NCI-H510A (cell line): ENCODE data around the gene B9D2.
A peak's percentile ranks its signal among the peaks of the same experiment; 100 is the strongest.
"Not testable (repeated sequence)": the region's sequence is repeated elsewhere in the genome, so short reads cannot be mapped to it uniquely, and the experiment has no call there.

Experiments used
- DNase-seq: peaks from one replicate; lab custom pipeline; 2025; lab: John Stamatoyannopoulos, UW

The B9D2 gene

DNA sequence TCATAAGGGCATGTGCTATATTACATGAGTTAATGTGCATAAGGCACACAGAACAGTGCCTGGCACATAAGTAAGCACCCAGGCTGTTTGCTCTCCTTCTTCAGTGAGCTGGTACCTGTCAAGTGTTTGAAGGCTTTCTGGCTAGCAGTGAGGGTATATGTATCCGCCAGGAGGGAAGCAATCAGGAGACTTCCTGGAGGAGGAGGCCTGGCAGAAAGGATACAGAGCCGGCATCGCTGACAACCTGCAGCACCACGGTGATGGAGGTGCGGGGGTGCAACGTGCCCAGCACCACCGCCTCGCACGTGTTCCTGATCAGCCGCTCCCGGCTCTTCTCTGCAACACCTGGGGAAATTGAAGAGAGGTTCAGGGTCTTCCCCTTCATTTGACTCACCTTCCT lies 27.7 kb upstream of the B9D2 start:
- DNase-seq: no peak

DNA sequence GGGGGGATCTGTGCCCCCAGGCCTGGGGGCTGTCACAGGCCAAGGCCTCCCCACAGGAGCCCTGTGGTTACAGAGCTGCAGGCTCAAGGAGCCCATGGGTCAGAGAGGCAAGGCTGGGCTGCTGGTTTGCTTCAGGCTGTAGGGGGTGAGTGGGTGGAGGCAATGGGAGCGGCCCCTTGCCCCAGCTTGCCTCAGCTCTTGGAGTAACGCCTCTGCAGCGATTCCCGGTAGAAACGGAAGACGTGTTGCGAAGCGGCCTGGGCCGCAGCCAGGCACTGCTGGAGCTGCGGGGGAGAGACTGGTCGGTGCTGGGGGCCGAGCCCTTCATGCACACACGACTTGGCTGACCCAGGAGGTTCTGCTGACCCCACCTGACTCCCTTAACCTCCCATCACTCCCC lies 22.5 kb upstream of the B9D2 start:
- DNase-seq: no peak

DNA sequence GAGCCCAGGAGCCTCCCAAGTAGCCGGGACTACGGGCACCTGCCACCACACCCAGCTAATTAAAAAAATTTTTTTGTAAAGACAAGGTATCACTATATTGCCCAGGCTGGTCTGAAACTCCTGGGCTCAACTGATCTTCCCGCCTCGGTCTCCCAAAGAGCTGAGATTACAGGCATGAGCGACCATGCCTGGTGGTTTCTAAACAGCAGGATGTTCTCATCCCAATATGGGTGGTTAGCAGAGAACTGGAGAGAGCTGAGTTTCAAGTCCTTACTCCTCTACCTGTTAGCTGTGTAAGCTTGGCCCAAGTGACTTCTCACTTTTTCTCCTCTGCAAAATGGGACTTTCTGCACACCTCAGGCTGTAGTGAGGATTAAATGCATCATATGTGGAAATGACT lies 20.4 kb upstream of the B9D2 start:
- no peak for DNase-seq

DNA sequence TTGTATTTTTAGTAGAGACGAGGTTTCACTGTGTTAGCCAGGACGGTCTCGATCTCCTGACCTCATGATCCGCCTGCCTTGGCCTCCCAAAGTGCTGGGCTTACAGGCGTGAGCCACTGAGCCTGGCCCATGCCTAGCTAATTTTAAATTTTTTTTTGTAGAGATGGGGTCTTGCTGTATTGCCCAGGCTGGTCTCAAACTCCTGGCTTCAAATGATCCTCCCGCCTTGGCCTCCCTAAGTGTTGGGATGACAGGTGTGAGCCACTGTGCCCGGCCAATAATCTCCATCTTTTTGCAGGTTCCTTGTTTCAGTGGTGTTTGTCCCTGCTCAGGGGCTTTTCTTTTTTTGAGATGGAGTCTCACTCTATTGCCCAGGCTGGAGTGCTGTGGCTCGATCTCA lies 17.6 kb upstream of the B9D2 start:
- DNase-seq: not testable (repeated sequence)

DNA sequence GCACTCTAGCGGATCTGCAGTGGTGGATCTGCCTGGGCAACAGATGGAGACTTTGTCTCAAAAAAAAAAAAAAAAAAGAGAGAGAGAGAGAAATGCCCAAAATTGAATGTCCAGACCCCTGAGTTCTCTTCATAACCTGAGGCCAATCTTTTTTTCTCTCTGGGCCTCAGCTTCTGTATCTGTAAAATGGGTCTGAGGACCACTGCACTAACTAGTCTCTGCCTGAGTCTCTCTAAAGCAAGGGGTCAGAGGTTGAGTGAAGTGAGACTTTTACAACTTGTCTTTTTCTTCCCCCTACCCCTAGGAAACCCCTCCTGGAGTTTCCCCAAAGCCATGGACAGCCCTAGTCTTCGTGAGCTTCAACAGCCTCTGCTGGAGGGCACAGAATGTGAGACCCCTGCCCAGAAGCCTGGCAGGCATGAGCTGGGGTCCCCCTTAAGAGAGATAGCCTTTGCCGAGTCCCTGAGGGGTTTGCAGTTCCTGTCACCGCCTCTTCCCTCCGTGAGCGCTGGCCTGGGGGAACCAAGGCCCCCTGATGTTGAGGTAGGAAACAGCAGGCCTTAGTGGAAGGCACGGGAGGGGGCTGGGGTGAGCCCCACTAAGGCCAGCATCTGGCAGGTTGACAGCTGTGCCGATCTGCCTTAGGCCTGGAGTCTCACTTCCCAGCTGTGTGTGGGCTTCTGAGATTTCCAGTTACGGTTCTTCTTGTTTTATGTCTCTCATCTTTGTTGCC lies 14.2 kb upstream of the B9D2 start:
- DNase-seq: no peak

DNA sequence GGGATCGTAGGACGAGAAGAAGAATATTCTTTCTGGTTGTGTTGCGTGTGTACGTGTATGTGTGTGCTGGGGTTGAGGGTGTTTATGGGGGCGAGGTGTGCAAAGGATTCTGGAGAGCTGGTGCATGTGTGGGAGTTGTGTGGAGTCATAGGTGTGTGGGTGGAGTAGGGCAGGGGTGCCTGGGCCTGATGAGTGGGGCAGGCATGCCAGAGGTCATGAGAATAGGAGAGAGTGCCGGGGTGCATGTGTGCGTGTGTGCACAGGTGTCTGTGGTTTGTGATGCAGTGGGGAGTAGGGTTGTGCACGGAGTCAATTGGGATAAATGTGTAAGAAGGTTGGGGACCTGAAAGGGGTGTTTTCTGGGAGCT lies 13.0 kb upstream of the B9D2 start:
- no peak for DNase-seq

DNA sequence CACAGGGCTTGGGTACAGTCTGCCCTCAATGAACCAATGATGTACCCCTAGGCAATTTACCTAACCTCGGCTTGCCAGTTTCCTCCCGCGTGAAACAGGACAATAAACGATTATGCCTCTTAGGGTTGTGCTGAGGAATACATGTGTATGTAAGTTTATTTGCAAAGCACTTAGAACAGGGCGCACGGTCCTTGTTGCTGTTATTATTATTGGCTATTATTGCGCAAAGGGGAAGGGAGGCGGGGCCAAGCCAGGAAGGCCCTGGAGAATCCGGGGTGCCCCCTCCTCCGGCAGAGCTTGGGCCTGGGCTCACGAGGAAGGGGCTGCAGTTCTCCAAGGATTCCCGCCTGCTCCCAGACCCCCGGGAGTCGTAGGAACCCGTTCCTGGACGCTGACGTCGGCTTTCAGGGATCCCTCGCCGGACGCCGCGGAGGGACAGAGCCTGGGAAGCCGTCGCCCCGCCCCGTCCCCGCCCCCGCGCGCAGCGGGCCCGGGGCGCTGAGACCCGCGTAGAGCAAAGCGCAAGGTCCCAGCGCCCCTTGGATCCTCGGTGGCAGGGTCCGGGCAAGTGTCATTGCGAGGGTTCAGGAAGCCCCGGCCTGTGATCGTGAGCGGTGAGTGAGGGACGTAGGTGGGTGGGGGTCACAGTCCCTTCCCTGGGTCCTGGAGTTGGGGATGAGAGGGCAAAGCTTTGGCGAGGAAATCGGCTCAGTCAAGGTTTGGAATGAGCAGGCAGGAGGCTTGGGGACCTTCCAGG lies 12.5 kb upstream of the B9D2 start, which contains the start of gene TMEM91:
Gene TMEM91 (plus strand): TSS at position 293 of the 757 bp plus-strand sequence. CDS start 1,777 bp downstream, outside the sequence.
- no peak for DNase-seq

DNA sequence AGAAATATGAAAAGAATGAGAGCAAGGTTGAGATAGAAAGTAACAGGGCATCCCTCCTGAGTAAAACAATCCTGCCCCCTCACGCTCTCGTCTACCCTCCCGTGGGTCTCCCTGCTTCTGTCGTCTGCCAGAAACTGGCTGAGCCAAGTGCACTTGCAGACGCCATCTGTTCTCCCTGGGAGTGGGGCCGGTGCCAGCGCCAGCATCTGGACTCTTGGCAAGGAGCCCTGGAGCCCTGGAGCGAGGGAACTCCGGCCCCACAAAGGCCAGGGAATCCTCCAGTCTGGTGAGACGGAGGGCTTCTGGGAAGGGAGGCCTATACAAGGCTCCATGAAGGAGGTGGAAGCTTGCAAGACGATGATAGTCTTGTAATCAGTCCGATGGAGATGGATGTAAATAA lies 10.0 kb upstream of the B9D2 start:
- peak; percentile 69 for DNase-seq

DNA sequence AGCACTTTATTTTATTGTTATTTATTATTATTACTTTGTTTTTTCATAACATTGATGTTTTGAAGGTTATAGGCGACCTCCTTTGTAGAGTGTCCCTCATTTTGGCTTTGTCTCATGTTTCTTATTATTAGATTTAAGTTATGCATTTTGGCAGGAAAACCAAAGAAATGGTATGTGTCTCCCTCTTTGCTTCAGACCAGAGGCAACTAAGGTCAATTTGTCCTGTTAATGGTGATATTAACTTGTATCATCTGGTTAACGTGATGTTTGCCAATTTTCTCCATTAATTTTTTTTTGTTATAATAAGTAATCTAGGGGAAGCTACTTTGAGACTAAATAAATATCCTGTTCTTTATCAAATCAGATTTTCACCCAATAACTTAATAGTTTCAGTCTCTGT lies 8.6 kb upstream of the B9D2 start:
- no peak for DNase-seq

DNA sequence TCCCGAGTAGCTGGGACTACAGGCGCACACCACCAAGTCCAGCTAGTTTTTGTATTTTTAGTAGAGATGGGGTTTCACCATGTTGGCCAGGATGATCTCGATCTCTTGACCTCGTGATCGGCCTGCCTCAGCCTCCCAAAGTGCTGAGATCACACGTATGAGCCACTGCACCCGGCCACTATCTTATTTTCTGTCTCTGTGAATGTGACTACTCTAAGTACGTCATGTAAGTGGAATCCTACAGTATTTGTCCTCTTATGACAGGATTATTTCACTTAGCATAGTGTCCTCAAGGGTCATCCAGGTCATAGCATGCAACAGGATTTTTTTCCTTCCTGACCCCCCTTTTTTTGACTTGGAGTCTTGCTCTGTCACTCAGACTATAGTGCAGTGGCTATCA lies 7.6 kb upstream of the B9D2 start:
- no peak for DNase-seq

DNA sequence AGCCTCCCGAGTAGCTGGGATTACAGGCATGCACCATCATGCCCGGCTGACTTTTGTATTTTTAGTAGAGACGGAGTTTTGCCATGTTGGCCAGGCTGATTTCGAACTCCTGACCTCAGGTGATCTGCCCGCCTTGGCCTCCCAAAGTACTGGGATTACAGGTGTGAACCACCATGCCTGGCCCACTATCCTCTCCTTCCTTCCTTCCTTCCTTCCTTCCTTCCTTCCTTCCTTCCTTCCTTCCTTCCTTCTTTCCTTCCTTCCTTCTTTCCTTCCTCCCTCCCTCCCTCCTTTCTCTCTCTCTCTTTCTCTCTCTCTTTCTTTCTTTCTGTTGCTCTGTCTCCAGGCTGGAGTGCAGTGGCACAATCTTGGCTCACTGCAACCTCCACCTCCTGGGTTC lies 7.2 kb upstream of the B9D2 start:
- not testable (repeated sequence) for DNase-seq

DNA sequence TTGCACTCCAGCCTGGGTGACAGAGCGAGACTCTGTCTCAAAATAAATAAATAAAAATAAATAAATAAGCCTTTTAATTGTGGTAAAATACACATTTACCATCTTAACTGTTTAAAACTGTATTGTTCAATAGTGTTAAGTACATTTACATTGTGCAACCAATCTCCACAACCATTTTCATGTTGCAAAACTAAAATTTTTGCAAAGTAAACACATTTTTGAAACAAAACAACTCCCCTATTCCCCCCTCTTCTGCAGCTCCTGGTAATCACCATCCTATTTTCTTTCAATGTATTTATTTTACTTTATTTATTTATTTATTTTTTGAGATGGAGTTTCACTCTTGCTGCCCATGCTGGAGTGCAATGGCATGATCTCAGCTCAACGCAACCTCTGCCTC lies 5.8 kb upstream of the B9D2 start:
- no peak for DNase-seq

DNA sequence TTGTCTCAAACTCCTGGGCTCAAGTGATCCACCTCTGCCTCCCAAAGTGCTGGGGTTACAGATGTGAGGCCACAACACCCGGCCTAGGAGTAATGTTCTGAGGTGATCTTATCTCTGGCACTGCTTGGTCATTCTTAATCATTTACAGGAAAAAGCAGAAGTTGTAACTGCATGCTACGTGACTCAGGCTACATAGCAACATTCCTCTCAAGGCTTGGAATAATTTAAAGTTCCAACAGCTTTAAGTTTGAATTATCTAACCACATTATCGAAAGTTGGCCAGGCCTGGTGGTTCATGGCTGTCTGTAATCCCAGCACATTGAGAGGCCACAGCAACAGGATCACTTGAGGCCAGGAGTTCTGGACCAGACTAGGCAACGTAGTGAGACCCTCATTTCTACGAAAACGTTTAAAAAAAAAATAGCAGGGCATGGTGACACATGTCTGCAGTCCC lies 3.9 kb upstream of the B9D2 start:
- DNase-seq: no peak

DNA sequence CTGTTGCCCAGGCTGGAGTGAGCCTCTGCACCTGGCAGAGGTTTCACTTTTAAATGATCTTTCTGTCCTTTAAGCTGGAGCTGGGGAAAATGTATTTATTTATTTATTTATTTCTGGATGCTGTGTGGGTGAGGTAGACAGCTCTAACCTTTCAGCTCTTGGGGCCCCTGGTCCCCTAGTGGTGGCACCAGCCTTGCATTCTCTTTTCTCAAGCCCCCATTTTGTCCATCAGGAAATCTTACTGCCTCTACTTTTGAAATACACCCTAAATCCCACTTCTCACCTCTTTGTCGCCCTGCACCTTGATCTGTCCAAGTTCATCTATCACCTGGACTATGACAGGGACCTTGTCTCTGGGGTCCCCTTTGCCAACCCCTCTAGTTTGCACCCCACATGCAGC lies 2.1 kb upstream of the B9D2 start:
- no peak for DNase-seq

DNA sequence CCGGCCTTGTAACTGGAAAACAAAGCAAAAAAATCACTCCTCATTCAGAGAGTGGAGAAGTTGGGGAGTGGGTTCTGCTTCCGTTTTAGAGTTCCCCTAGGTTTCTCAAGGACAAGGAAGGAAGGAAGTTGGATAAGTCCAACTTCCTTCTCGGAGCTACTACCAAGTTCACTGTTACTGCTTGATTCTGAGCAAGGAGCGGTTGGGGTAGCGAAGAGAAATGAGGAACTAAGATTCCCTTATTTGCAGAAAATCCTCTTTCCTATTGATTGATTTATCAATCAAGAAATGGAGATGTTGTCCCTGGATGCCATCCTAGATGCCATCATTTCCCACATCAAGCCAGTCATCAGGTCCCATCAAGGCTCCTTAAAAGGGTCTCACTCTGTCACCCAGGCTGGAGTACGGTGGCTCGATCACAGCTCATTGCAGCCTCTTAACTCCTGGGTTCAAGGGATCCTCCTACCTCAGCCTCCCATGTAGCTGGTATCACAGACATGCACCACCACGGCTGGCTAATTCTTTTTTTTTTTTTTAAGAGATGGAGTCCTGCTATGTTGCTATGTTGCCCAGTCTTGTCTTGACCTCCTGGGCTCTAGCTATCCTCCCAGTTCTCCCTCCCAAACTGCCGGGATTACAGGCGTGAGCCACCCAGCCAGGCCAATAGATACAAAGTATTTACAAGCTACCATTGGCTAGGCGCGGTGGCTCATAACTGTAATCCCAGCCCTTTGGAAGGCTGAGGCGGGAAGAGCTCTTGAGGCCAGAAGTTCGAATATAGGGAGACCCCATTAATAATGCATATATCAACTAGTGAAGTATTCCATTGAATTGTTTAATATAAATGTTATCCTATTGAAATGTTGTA lies 809 bp upstream of the B9D2 start:
- DNase-seq: no peak

DNA sequence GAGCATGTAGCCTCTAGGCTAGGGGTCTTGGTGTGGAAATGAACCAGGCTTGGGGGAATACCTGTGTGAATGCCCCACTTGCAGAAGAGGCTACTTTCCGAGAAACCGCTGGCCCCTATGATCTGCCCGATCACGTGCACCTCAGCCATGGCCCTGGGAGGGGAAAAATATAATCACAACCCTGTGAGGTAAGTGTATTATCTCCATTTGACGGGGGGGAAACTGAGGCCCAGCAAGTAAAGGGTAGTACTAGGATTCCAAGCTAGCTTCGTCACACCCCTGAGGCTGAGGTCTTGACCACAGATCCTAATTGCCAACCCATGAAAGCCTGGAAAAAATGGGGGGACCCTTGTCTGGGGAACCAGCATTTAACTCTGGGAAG lies 587 bp downstream of the B9D2 start:
- no peak for DNase-seq

DNA sequence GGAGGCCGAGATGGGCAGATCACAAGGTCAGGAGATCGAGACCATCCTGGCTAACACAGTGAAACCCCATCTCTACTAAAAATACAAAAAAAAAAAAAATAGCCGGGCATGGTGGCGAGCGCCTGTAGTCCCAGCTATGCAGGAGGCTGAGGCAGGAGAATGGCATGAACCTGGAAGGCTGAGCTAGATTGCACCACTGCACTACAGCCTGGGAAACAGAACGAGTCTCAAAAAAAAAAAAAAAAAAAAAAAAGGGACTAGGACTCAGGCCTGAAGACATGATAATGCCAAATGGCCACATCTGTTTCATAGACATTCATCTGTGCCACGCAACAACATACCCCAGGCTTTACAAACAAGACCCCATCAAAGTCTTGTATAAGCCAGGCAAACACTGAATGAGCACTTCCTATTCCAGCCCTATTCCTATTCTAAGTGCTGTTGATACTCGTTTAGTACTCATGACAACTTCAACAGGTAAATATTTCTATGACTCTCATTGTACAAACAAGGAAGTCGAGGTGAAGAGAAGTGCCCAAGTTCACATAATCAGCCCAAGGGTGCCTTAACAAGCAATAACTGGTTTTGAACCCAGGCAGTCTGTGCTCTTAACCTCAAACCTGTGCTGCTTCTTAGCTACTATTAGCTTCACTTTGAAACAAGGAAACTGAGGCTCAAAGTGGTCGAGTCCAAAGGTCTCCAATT lies 1.7 kb downstream of the B9D2 start:
- no peak for DNase-seq

DNA sequence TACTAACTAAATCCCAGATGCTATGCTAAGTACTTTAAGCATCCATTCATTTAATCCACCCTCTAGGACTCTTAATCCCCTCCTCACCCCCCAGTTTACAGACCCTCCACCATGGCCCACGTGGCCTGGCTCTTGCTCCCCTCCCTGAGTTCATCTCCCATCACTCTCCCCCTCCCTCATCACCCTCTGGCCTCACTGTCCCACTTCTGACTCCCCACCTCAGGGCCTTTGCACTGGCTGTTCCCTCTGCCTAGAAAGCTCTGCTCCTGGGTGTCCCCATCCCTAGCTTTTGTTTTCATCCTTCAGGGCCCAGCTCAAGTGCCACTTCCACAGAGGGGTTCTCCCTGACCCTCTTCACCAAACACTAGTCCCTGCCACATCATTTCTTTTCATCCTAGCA lies 4.2 kb downstream of the B9D2 start:
- no peak for DNase-seq

DNA sequence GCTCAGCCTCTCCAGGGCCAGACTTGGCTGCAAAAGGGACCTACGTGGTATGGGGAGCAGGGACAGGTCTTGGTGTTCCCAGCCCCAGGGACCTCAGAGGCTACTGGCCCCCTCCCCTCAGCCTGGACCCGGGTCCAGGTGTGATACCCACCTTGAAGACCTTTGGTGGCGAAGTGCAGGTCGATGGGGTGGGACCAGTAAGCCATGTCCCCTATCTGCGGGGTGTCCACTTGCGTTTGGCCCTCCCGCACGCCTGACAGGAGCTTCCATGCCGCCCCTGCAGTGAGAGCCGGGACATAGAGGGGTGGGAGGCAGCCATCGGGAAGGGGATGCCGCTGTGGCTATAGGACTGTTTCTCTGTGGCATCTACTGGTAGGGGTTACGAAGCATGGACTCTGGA lies 6.2 kb downstream of the B9D2 start:
- DNase-seq: no peak

DNA sequence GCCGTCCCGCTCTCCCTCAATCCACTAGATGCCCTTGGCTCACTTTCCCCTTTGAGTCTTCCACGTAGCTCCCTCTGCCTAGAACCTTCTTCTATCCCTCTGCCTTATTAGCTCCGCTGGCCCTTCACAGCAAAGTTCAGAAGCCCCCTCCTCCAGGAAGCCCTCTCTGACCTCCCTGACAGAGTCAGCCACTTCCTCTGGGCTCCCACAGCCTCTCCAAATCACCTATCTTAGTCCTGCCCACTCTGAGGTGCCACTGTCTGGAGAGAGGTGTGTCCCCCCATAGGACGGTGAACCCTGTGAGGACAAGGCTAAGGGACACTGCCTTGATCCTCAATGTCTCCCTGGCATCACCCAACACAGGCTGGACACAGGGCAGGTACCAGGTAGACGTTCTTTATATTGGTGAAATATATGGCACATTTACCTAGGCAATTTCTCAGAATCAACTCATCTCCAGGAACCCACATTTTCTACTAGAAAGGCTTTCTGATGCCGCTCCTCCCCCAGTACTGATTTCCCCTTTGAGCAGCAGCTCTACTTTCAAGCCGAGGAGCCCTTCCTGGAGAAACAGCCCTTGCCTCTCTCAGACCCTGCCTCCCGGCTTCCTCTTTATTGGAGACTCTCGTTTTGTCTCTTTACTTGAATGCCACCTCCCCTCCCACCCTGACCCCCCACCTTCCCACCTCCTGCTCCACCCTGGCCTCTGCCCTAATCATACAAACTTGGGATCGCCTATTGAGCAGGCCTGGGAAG lies 6.8 kb downstream of the B9D2 start:
- no peak for DNase-seq

DNA sequence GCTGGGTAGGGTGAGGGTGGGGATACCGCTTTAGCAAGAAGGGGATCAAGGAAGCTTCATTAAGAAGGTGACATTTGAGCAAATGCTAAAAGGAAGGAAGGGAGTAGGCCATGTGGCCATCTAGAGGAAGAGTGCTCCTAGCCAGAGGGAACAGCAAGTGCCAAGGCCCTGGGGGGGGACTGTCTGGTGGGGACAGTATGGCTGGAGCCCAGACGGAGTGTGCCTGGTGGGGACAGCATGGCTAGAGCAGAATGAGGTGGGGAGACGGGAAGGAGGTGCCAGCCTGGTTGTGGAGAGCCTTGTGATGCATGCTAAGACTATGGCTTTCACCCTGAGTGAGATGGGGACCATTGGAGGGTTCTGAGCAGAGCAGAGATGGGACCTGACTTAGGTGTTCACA lies 8.1 kb downstream of the B9D2 start:
- no peak for DNase-seq
